Tibial nerve (tissue), 4 donors: ENCODE data around the gene IGFBP2. TPM values are rescaled to one million over a fixed set of nuclear protein-coding genes. Genes with fewer than 3 reads are reported as not detected.

Experiments used
- DNase-seq, 2 donors: peaks; one replicate each; pipeline ENCODE4 v3.0.0-alpha.2; 2019; ENCODE audit warnings: low spot score in 2 of 2
- H3K27ac ChIP-seq, 4 donors: fragments of 200-600 bp; sonication (generic) in 3 of 4; one replicate each; pipeline ENCODE4 v1.5.1; 2017 to 2019; ENCODE audit warnings: mild to moderate bottlenecking in 1 of 4
- H3K27me3 ChIP-seq, 2 donors: fragments of 200-600 bp; sonication (generic) in 1 of 2; one replicate each; pipeline versions ENCODE4 v1.5.1 to v1.6.0; 2017 to 2019
- H3K36me3 ChIP-seq, 3 donors: fragments of 200-600 bp; sonication (generic); one replicate each; pipeline ENCODE4 v1.5.1; 2018 to 2019
- H3K4me1 ChIP-seq, 4 donors: fragments of 200-600 bp; sonication (generic) in 3 of 4; one replicate each; pipeline ENCODE4 v1.5.1; 2017 to 2019
- H3K4me3 ChIP-seq, 4 donors: fragments of 200-600 bp; sonication (generic) in 3 of 4; one replicate each; pipeline ENCODE4 v1.5.1; 2017 to 2019; ENCODE audit warnings: mild to moderate bottlenecking in 1 of 4, moderate library complexity in 1 of 4
- H3K9me3 ChIP-seq, 4 donors: fragments of 200-600 bp; sonication (generic) in 3 of 4; one replicate each; pipeline ENCODE4 v1.5.1; 2017 to 2019
- CTCF ChIP-seq, 5 experiments: fragments of 200-600 bp in 3 of 5; fragments of 450-650 bp in 2 of 5; sonication (generic) in 3 of 5; IDR thresholded peaks; one replicate each; pipeline ENCODE4 v1.5.1; 2016 to 2019; ENCODE audit warnings: antibody characterized with exemption in 5 of 5, mild to moderate bottlenecking in 3 of 5, moderate library complexity in 2 of 5
- EP300 ChIP-seq, 2 donors: sonication (generic); formaldehyde crosslinking; IDR thresholded peaks; one replicate each; pipeline ENCODE4 v1.6.1; 2017; ENCODE audit warnings: antibody characterized with exemption in 2 of 2, mild to moderate bottlenecking in 1 of 2
- POLR2A ChIP-seq, 2 donors: fragments of 450-650 bp; IDR thresholded peaks; one replicate each; pipeline ENCODE4 v1.6.1; 2017; ENCODE audit warnings: antibody characterized with exemption in 2 of 2, mild to moderate bottlenecking in 2 of 2, moderate library complexity in 2 of 2
- WGBS, 2 donors: methylation state at CpG; one replicate each; pipeline ENCODE4 v1.1.5; 2018; 5-methylcytosine and 5-hydroxymethylcytosine counted together
- total RNA-seq, 4 donors: library from RNA; depleted of rRNA; stranded (reverse); fragments of >200 nt; gene quantifications; one replicate each; pipeline ENCODE4 v1.1.0, GENCODE V29; 2016

The IGFBP2 gene
- total RNA-seq, 4 donors from 2014 or later, result 125 to 337 (median 157) TPM

- Histone ChIP-seq H3K4me1 (peaks cover 0 to 32% (median 0%) of the 10 kb centered on the region in 4 donors), H3K4me3 (no peak overlapping the region), H3K9me3 (no peaks in the 10 kb centered on the region), H3K27me3 (no peaks in the 10 kb centered on the region), H3K27ac (peak overlapping the region in 1 of 4 donors; percentile 29), H3K36me3 (no peaks in the 10 kb centered on the region)
- WGBS, 2 donors, result 85 to 88% methylated on average over 4 of the region's 4 CpGs
- TF ChIP-seq CTCF (IDR thresholded peaks at IDR 0.05) (no peak), POLR2A (IDR thresholded peaks at IDR 0.05) (no peak), EP300 (IDR thresholded peaks at IDR 0.05) (no peak)
- DNase-seq, result no peak
Observed at GRCh38 chr2:216653093-216653799, 20.0 kb downstream of the IGFBP2 start.

GRCh38 chr2:216653931-216654365 is 20.7 kb downstream of the IGFBP2 start:
- Histone ChIP-seq H3K27ac (no peak overlapping the region), H3K9me3 (no peaks in the 10 kb centered on the region), H3K4me1 (peaks cover 0 to 32% (median 0%) of the 10 kb centered on the region in 4 donors), H3K36me3 (no peaks in the 10 kb centered on the region), H3K27me3 (no peaks in the 10 kb centered on the region), H3K4me3 (no peak overlapping the region)
- no peak for DNase-seq
- WGBS, 2 donors, result 39 to 53% methylated on average over 2 of the region's 2 CpGs
- TF ChIP-seq CTCF (IDR thresholded peaks at IDR 0.05) (no peak), POLR2A (IDR thresholded peaks at IDR 0.05) (no peak), EP300 (IDR thresholded peaks at IDR 0.05) (no peak)

GRCh38 chr2:216654528-216655052 is 21.4 kb downstream of the IGFBP2 start:
- peaks cover 0 to 30% (median 0%) of the 10 kb centered on the region in 4 donors for H3K4me1 ChIP-seq
- TF ChIP-seq CTCF (IDR thresholded peaks at IDR 0.05) (no peak), EP300 (IDR thresholded peaks at IDR 0.05) (no peak), POLR2A (IDR thresholded peaks at IDR 0.05) (no peak)
- WGBS, 2 donors, result 72 to 73% methylated on average over 2 of the region's 2 CpGs
- H3K27me3 ChIP-seq, result no peaks in the 10 kb centered on the region
- H3K9me3 ChIP-seq, result no peaks in the 10 kb centered on the region
- H3K36me3 ChIP-seq, result no peaks in the 10 kb centered on the region
- no peak overlapping the region for H3K4me3 ChIP-seq
- no peak for DNase-seq
- no peak overlapping the region for H3K27ac ChIP-seq

- Histone ChIP-seq H3K9me3 (no peaks in the 10 kb centered on the region), H3K27me3 (no peaks in the 10 kb centered on the region), H3K27ac (no peak overlapping the region), H3K4me1 (peaks cover 0 to 12% (median 0%) of the 10 kb centered on the region in 4 donors), H3K4me3 (no peak overlapping the region), H3K36me3 (peaks cover 0 to 12% (median 0%) of the 10 kb centered on the region in 3 donors)
- 80 to 82% methylated on average over 16 of the region's 16 CpGs for WGBS, 2 donors
- TF ChIP-seq EP300 (IDR thresholded peaks at IDR 0.05) (no peak), CTCF (IDR thresholded peaks at IDR 0.05) (no peak), POLR2A (IDR thresholded peaks at IDR 0.05) (no peak)
- DNase-seq, result no peak
Observed at GRCh38 chr2:216657086-216657855, 24.1 kb downstream of the IGFBP2 start.

GRCh38 chr2:216657980-216658379 is 24.8 kb downstream of the IGFBP2 start:
- Histone ChIP-seq H3K36me3 (peaks cover 0 to 13% (median 0%) of the 10 kb centered on the region in 3 donors), H3K9me3 (no peaks in the 10 kb centered on the region), H3K4me1 (peaks cover 0 to 5% (median 0%) of the 10 kb centered on the region in 4 donors), H3K4me3 (no peak overlapping the region), H3K27me3 (no peaks in the 10 kb centered on the region), H3K27ac (no peak overlapping the region)
- TF ChIP-seq CTCF (IDR thresholded peaks at IDR 0.05) (no peak), EP300 (IDR thresholded peaks at IDR 0.05) (no peak), POLR2A (IDR thresholded peaks at IDR 0.05) (no peak)
- WGBS, 2 donors, result 66 to 68% methylated on average over 7 of the region's 7 CpGs
- no peak for DNase-seq
